Stimulated activated CD8-positive, alpha-beta memory T cell treated with anti-CD3 and anti-CD28 coated beads, Interleukin-7, amount 100 ng/mL, for 24 hours (primary cell): ENCODE data around the gene SLC16A8.
"Not testable (repeated sequence)": the region's sequence is repeated elsewhere in the genome, so short reads cannot be mapped to it uniquely, and the experiment has no call there.

Experiments
- DNase-seq: peaks from one replicate; pipeline ENCODE4 v3.0.0-alpha.2; 2020; ENCODE audit warnings: low read depth

Gene SLC16A8

GRCh38 chr22:38083931-38084631, at the start of gene SLC16A8:
Gene SLC16A8, minus strand, starts transcription at chr22:38084184. Its CDS starts 1,311 bp downstream, at chr22:38082873.
- no peak for DNase-seq

GRCh38 chr22:38133331-38133730, 49.3 kb upstream of the SLC16A8 start:
- DNase-seq: no peak

- DNase-seq: no peak
Measured at GRCh38 chr22:38132794-38133193, 48.8 kb upstream of the SLC16A8 start.

GRCh38 chr22:38132136-38132535, 48.2 kb upstream of the SLC16A8 start:
- no peak for DNase-seq

- no peak for DNase-seq
Measured at GRCh38 chr22:38131399-38131798, 47.4 kb upstream of the SLC16A8 start.

GRCh38 chr22:38129856-38130255, 45.9 kb upstream of the SLC16A8 start:
- no peak for DNase-seq

- DNase-seq: no peak
Measured at GRCh38 chr22:38129021-38129420, 45.0 kb upstream of the SLC16A8 start.

- DNase-seq: no peak
Measured at GRCh38 chr22:38127869-38128268, 43.9 kb upstream of the SLC16A8 start.

- no peak for DNase-seq
Measured at GRCh38 chr22:38126928-38127668, 43.1 kb upstream of the SLC16A8 start.

- DNase-seq: no peak
Measured at GRCh38 chr22:38125751-38126201, 41.8 kb upstream of the SLC16A8 start.

GRCh38 chr22:38125038-38125610, 41.1 kb upstream of the SLC16A8 start:
- no peak for DNase-seq

GRCh38 chr22:38124236-38124974, 40.4 kb upstream of the SLC16A8 start:
- DNase-seq: no peak

- DNase-seq: no peak
Measured at GRCh38 chr22:38122616-38123015, 38.6 kb upstream of the SLC16A8 start.

- DNase-seq: no peak
Measured at GRCh38 chr22:38120359-38121110, 36.6 kb upstream of the SLC16A8 start.

- not testable (repeated sequence) for DNase-seq
Measured at GRCh38 chr22:38118747-38119146, 34.8 kb upstream of the SLC16A8 start.

- no peak for DNase-seq
Measured at GRCh38 chr22:38118182-38118581, 34.2 kb upstream of the SLC16A8 start.

- not testable (repeated sequence) for DNase-seq
Measured at GRCh38 chr22:38117556-38117955, 33.6 kb upstream of the SLC16A8 start.

- DNase-seq: no peak
Measured at GRCh38 chr22:38115423-38116205, 31.6 kb upstream of the SLC16A8 start.

- DNase-seq: peak; percentile 61
Measured at GRCh38 chr22:38114484-38115398, 30.8 kb upstream of the SLC16A8 start.

GRCh38 chr22:38112381-38112780, 28.4 kb upstream of the SLC16A8 start:
- no peak for DNase-seq
